Right lobe of liver (tissue), 6 donors: Measurements from ENCODE around the gene AMPD1. TPM values are rescaled to one million over a fixed set of nuclear protein-coding genes. Genes with fewer than 3 reads are reported as not detected.

Source experiments
- ATAC-seq, 4 donors: fragments of 200-7000 bp; cut with Tn5 transposase; one replicate each; pipeline ENCODE4 v1.9.1; 2020; ENCODE audit warnings: mild to moderate bottlenecking in 4 of 4, moderate library complexity in 4 of 4
- DNase-seq, 3 donors: peaks; one replicate each; pipeline ENCODE4 v3.0.0-alpha.2; 2020
- H3K27ac ChIP-seq, 3 donors: fragments of 200-600 bp; one replicate each; pipeline ENCODE4 v1.8.0; 2022
- H3K27me3 ChIP-seq, 2 donors: fragments of 200-600 bp; one replicate each; pipeline ENCODE4 v1.8.0; 2022
- H3K36me3 ChIP-seq, 4 donors: fragments of 200-600 bp; sonication (generic) in 1 of 4; one replicate each; pipeline versions ENCODE4 v1.5.1 to v1.8.0; 2017 to 2022; ENCODE audit warnings: control low read depth in 1 of 4
- H3K4me1 ChIP-seq, 4 donors: fragments of 200-600 bp; sonication (generic) in 1 of 4; one replicate each; pipeline versions ENCODE4 v1.5.1 to v1.8.0; 2017 to 2022; ENCODE audit warnings: control low read depth in 1 of 4
- H3K4me3 ChIP-seq, 3 donors: fragments of 200-600 bp; one replicate each; pipeline ENCODE4 v1.8.0; 2022
- H3K9me3 ChIP-seq, 4 donors: fragments of 200-600 bp; sonication (generic) in 1 of 4; one replicate each; pipeline versions ENCODE4 v1.5.1 to v1.8.0; 2017 to 2022; ENCODE audit warnings: control low read depth in 1 of 4
- POLR2A ChIP-seq: fragments of 450-650 bp; IDR thresholded peaks from one replicate; pipeline ENCODE4 v1.6.1; 2017; ENCODE audit warnings: antibody characterized with exemption, mild to moderate bottlenecking
- WGBS: methylation state at CpG from one replicate; pipeline ENCODE4 v1.1.6; 2018; ENCODE audit warnings: low coverage, low lambda C conversion rate; ENCODE audit not compliant: insufficient coverage; ENCODE audit errors: missing lambda C conversion rate; 5-methylcytosine and 5-hydroxymethylcytosine counted together
- intact Hi-C, 2 donors: fragments of 100-400 bp; cut with DNase I; formaldehyde crosslinking; loops; one replicate each; pipeline versions ENCODE4 v1.11.2 to v1.14.1; 2022
- total RNA-seq, 6 experiments: library from RNA; depleted of rRNA in 2 of 6; stranded (reverse); fragments of >200 nt in 2 of 6; fragmentation: NEBNext Ultra II Directional in 3 of 6; extraction: Animal tissue kit (Norgen Biotek cat#: 25700) in 3 of 6; gene quantifications; one replicate each; pipeline versions ENCODE4 v1.1.0 to v1.2.4, GENCODE V29; 2016 to 2023
- TF ChIP-seq, protein P1 (sequence below), 4 donors: fragments of 200-600 bp in 3 of 4; fragments of 450-650 bp in 1 of 4; IDR thresholded peaks; one replicate each; pipeline versions ENCODE4 v1.5.1 to v1.8.0; 2016 to 2022; ENCODE audit warnings: antibody characterized with exemption in 4 of 4, mild to moderate bottlenecking in 2 of 4
- donor health status: DM: no; HTN: yes; CAD: no.
- donor health status: DM: no; HTN: no; CAD: no.
- donor health status: DM: no; HTN: no; CAD: no.
- donor health status: DM: no; HTN: yes; CAD: no.
- donor health status: DM: no; HTN: yes; CAD: no.

Gene AMPD1
- total RNA-seq, 6 experiments from 2014 or later: 0.12 to 0.19 (median 0.13) TPM; not detected in 3

DNA sequence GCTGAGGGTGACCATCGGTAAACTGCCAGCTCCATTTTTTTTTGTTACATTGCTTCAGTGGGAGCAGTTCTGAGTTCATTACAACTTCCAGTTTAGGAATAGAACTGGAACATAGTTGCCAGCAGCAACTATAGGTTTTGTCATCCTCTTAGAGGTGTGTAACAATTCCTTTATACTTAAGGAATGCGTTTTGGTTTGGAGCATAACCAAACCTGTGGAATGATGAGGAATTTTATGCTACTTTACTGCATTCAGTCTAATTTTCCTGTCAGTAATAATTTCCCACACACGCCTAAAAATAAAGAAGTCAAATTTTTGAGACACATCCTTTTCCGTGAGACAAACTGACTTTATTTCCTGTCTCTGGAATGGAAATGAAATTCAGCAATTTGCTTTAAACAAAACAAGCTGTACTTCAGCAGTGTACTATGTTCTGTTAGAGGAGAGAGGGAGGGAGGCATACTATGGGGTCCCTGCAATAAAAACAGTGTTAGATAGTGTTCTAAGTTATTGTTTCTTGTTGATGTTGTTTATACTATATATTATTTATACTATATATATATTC lies 4.8 kb upstream of the AMPD1 start:
- Histone ChIP-seq H3K4me3 (no peak overlapping the region), H3K9me3 (no peaks in the 10 kb centered on the region), H3K27ac (no peak overlapping the region), H3K4me1 (peaks cover 0 to 19% (median 2%) of the 10 kb centered on the region in 4 donors), H3K36me3 (no peaks in the 10 kb centered on the region), H3K27me3 (no peaks in the 10 kb centered on the region)
- WGBS: 58% methylated on average over 4 of the region's 4 CpGs
- ATAC-seq: peak in 3 of 4 donors; percentile 28 to 33 (median 29)
- no peak for DNase-seq
- TF ChIP-seq, protein P1, sequence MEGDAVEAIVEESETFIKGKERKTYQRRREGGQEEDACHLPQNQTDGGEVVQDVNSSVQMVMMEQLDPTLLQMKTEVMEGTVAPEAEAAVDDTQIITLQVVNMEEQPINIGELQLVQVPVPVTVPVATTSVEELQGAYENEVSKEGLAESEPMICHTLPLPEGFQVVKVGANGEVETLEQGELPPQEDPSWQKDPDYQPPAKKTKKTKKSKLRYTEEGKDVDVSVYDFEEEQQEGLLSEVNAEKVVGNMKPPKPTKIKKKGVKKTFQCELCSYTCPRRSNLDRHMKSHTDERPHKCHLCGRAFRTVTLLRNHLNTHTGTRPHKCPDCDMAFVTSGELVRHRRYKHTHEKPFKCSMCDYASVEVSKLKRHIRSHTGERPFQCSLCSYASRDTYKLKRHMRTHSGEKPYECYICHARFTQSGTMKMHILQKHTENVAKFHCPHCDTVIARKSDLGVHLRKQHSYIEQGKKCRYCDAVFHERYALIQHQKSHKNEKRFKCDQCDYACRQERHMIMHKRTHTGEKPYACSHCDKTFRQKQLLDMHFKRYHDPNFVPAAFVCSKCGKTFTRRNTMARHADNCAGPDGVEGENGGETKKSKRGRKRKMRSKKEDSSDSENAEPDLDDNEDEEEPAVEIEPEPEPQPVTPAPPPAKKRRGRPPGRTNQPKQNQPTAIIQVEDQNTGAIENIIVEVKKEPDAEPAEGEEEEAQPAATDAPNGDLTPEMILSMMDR (IDR thresholded peaks at IDR 0.05): no peak
- TF ChIP-seq POLR2A: no peak
- intact Hi-C loops: no loop called here

DNA sequence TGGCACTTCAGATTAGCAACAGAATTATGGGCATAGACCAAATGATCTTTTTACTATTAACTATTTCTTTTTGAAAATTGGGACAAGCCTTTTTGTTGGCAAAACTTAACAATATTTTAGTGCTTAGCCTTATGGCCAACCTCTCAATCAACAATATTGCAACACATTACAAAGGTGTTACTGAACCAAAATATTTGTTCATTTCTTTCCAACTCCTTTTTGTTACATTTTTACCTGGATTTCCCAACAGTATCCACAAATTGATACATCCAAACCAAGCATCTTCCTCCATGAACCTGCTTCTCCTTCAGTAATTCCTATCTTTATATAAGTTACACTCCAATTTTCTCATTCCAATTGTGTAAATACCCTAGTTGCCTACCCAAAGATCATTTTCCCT lies 1.5 kb upstream of the AMPD1 start:
- TF ChIP-seq POLR2A: no peak
- TF ChIP-seq, protein P1 (IDR thresholded peaks at IDR 0.05): no peak
- Histone ChIP-seq H3K9me3 (no peaks in the 10 kb centered on the region), H3K36me3 (no peaks in the 10 kb centered on the region), H3K4me1 (peaks cover 0 to 13% (median 2%) of the 10 kb centered on the region in 4 donors), H3K27me3 (no peaks in the 10 kb centered on the region), H3K4me3 (no peak overlapping the region), H3K27ac (no peak overlapping the region)
- ATAC-seq (peak in 3 of 4 donors; percentile 39 to 60 (median 57)), DNase-seq (no peak)
- intact Hi-C loops: no loop called here

DNA sequence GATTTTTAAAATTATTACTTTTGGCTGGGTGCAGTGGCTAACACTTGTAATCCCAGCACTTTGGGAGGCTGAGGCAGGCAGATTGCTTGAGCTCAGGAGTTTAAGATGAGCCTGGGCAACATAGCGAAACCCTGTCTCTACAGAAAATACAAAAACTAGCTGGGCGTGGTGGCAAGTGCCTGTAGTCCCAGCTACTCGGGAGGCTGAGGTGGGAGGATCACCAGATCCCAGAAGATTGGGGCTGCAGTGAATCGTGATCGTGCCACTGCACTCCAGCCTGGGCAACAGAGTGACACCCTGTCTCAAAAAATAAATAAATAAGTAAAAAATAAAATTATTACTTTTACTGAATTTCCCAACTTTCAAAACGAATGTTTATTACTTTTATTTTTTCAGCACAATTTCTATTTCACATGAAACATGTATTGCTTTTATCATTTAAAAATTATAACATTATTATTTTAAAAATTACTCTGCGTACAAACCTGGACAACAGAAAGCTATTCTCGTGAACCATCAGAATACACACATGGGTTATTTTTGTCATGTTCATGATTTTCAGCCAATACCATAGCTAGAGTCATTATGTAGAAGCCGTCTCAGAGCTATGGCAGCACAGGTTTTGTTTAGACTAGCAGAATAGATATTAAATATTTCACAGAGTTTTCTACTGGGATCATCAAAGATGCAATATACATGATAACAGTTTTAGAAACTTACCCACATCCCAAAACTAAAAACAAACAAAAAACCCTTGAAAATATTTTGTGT lies 621 bp downstream of the AMPD1 start:
- intact Hi-C loops: no loop called here
- no peak for ATAC-seq
- DNase-seq: no peak
- Histone ChIP-seq H3K4me3 (no peak overlapping the region), H3K36me3 (no peaks in the 10 kb centered on the region), H3K27me3 (no peaks in the 10 kb centered on the region), H3K27ac (no peak overlapping the region), H3K4me1 (peaks cover 0 to 12% (median 2%) of the 10 kb centered on the region in 4 donors), H3K9me3 (no peaks in the 10 kb centered on the region)
- no peak for TF ChIP-seq POLR2A
- TF ChIP-seq, protein P1 (IDR thresholded peaks at IDR 0.05): no peak
- WGBS: 83% methylated on average over 8 of the region's 9 CpGs

DNA sequence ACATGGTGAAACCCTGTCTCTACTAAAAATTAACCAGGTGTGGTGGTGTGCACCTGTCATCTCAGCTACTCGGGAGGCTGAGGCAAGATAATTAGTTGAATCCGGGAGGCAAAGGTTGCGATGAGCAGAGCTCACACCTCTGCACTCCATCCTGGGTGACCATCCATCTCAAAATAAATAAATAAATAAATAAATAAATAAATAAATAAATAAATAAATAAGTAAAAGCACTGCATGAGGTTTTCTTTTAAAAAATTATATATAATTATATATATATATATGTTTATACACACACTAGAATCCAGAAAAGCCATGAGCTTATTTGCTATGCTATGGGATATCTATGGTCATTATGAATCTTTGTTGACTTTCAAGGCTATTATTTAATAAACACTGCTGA lies 2.4 kb downstream of the AMPD1 start:
- intact Hi-C loops: no loop called here
- Histone ChIP-seq H3K4me1 (peaks cover 0 to 12% (median 2%) of the 10 kb centered on the region in 4 donors), H3K27ac (no peak overlapping the region), H3K27me3 (no peaks in the 10 kb centered on the region), H3K9me3 (no peaks in the 10 kb centered on the region), H3K36me3 (no peaks in the 10 kb centered on the region), H3K4me3 (no peak overlapping the region)
- TF ChIP-seq, protein P1 (IDR thresholded peaks at IDR 0.05): no peak
- no peak for TF ChIP-seq POLR2A
- DNase-seq (no peak), ATAC-seq (no peak)
- 78% methylated on average over 3 of the region's 3 CpGs for WGBS
